Loucy (cell line): ENCODE measurements around the gene TRMT112.
"Not testable (repeated sequence)": the region's sequence is repeated elsewhere in the genome, so short reads cannot be mapped to it uniquely, and the experiment has no call there.

Experiments used
- CTCF ChIP-seq: fragments of 200-600 bp; sonication (generic); conservative IDR thresholded peaks from 2 replicates; pipeline ENCODE4 v1.5.1; 2014; ENCODE audit warnings: mild to moderate bottlenecking, antibody characterized with exemption, low read length
- EZH2phosphoT487 ChIP-seq: fragments of 200-600 bp; IDR thresholded peaks from 2 replicates; pipeline ENCODE4 v1.6.1; 2018; ENCODE audit warnings: antibody characterized with exemption, mild to moderate bottlenecking, moderate library complexity, borderline replicate concordance

- TF ChIP-seq CTCF, EZH2phosphoT487: not testable (repeated sequence)
These were observed 9.6 kb downstream of the TRMT112 start for GRCh38 chr11:64307795-64308194.
